Measurements from ENCODE around the gene RGS19.

RGS19 gene

DNA sequence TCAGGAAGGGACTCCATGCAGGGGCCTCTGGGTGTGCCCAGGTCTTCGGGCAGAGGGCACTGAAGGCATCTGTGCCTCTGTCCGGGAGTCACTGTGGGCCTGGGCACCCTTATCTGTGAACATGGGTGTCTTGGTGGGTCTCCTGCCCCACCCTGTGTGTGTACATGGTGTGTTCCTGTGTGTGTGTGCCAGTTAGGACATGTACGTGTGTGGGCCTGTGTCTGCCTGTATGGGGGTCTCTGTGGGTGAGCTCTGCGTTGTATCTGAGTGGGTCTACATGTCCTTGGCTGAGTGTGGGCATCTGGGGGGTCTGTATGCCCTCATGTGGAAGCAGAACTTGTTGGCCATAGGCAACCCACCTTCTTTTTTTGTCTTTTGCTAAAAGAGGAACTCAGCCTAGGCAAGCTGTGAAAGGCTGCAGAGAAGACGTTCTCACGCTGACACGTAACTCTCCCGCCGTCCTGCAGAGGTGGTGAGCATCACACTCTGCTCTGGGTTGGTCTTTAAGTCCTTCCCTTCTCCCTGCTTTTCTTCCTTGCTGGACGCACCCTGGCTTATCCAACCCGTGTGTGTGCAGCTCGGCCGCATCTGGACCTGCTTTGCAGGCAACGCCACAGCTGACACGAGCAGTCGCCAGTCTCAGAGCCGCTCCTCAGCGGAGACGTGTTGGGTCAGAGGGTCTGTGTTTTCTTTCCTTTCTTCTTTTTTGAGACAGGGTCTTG lies 28.6 kb upstream of the RGS19 start:
- DNase-seq: no peak

DNA sequence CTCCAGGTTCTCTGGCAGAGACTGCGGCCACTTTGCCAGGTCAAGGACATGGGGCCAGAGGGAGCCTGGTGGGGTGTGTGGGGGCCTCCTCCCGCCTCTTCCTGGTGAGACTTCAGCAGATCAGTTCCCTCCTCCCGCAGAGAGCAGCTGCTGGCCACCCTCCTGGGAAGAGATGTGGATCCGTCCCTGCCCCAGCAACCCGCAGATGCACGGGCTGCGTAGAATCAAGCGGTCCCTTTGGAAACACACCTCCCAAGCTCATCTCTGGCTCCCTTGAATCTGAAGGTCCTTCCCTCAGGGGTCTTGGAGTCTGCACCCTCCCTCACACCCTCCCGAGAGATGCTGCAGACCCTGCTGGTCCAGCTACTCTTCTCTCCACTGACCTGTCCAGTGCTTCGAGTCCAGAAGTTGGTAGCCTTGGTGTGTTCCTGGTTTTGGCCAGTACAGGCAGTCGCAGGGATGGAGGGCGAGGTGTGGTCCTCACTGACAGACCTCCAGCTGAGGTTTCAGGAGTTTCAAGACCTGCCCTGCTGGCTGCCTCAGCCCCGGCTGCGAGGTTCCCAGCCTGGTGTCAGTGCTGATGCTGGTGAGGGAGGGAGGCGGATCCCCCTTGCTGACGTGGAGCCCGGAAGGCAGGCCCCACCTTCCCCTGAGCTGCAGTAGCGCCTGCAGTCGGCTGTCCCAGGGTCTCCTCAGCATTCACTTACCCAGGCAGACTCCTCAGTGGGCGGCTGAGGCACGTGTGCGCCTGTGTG lies 27.8 kb upstream of the RGS19 start, which contains the start of gene NPBWR2:
Gene NPBWR2 (minus strand): TSS at position 585 of the 755 bp plus-strand sequence. CDS start 734 bp downstream, outside the sequence.
- DNase-seq: no peak

DNA sequence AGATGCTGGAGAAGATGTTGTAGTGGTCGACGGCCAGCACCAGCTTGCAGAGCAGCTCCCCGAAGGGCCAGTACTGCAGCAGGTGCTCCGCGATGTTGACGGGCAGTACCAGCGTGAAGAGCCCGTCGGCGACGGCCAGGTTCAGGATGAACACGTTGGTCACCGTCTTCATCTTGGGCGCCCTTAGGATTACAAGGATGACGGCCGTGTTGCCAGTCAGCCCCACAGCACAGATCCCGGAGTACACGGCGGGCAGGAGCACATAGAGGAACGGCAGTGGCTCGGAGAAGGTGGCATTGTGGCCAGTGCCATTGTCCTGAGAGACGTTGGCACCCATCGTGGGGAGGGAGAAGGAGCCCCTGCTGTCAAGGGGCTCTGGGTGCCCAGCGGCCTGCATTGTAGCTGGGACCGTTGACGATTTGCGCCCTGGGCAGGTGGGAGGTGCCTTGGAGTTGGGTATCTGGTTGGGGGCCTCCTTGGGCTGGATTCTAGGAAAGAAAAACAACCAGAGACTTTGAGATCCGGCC lies 27.2 kb upstream of the RGS19 start:
- no peak for DNase-seq

DNA sequence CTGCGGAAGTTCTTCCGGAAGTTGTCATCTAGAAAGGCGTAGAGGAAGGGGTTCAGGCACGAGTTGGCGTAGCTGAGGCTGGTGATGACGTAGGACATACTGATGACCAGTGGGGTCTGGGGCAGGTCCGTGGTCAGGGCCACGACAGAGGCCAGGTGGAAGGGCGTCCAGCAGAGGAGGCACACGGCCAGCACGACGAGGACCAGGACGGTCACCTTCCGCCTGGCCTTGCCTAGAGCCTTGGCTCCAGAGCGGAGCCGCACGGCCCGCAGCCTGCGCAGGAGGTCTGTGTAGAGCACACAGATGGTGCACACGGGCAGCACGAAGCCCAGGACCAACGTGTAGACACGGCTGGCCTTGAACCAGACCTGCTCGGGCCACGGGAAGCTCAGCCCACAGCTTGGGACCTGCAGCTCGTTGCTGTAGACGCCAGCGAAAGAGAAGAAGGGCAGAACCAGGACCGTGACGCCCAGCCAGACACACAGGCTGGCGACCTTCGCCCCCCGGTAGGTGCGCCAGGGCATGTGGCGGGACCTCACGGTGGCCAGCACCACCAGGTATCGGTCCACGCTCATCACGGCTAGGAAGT lies 26.6 kb upstream of the RGS19 start:
- no peak for DNase-seq

DNA sequence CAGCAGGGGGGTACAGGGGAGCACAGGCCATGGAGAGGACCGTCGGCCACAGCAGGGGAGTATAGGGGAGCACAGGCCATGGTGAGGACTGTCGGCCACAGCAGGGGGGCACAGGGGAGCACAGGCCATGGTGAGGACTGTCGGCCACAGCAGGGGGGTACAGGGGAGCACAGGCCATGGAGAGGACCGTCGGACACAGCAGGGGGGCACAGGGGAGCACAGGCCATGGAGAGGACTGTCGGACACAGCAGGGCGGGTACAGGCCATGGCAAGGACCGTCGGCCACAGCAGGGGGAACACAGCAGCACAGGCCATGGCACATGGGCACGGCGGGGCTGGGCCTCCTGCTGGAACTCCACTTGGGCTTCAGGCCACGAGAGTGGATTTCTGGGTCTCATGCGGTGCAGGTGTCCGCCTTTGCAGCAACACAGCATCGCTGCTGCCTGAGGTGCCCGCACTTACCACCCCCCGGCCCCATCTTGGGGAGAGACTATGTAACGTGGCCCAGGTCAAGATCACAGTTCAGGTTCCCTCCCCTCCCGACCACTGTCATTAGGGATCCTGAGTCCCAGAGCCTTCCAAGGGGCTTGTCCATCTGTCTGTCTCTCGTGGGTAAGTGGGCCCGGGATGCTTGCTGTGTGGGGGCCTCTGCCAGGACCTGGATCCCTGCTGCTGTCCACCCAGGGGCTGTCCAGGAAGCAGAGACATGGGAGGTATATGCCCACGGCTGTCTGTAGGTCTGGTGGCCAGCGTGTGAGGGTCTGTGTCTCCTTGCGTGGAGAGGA lies 25.5 kb upstream of the RGS19 start:
- no peak for DNase-seq

DNA sequence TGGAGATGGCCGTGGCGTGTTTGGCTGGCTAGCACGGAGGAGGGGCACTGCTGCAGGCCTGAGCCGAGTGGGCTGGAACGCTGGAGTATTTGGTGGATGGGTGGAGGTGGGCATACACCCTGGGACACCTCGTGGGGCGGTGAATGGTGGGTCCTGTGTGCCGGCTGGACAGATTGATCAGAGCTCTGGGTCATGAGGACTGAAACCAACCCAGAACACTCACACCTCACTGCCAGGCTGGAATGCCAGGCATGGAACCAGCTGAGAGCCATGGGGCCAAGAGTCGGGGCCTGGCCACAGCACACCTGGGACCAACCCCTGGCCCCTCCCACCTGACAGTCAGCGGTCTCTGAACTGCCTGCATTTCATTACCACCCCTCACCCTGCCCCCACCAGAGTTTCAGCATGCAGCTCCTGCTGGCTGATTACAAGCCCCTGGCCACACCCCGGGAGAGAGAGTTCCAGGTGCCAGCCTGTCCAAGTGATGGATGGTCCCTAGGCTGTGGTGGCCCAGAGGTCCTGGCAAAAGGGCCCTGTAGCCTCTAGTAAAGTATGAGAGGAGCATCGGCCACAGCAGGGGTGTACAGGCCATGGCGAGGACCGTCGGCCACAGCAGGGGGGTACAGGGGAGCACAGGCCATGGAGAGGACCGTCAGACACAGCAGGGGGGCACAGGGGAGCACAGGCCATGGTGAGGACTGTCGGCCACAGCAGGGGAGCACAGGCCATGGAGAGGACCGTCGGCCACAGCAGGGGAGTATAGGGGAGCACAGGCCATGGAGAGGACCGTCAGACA lies 24.8 kb upstream of the RGS19 start:
- DNase-seq: no peak

DNA sequence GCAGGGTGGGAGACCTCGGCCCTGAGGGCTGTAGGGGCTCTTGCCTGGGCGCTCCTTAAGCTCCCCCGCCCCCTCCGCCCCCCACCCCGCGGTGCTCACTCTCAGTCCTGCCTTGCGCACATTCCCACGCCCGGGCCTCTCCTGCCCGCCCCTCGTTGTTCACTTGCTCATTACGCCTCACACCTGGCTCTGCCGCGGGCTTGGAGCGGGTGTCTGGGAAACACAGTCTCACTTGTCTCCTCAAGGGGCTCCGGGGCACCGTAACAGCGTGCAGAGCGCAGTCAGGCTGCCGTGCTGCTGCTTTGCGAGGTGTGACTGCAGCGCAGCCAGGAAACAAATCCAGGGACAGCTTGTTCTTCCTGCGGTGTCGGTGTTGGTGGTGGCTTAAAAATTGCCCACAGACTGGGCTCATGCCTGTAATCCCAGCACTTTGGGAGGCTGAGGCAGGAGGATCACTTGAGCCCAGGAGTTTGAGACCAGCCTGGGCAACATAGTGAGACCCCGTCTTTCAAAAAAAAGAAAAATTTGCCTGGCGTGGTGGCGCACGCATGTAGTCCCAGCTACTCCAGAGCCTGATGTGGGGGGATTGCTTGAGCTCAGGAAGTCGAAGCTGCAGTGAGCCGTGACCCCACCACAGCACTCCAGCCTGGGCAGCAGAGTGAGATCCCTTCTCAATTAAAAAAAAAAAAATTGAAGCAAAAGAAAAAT lies 23.5 kb upstream of the RGS19 start:
- no peak for DNase-seq

DNA sequence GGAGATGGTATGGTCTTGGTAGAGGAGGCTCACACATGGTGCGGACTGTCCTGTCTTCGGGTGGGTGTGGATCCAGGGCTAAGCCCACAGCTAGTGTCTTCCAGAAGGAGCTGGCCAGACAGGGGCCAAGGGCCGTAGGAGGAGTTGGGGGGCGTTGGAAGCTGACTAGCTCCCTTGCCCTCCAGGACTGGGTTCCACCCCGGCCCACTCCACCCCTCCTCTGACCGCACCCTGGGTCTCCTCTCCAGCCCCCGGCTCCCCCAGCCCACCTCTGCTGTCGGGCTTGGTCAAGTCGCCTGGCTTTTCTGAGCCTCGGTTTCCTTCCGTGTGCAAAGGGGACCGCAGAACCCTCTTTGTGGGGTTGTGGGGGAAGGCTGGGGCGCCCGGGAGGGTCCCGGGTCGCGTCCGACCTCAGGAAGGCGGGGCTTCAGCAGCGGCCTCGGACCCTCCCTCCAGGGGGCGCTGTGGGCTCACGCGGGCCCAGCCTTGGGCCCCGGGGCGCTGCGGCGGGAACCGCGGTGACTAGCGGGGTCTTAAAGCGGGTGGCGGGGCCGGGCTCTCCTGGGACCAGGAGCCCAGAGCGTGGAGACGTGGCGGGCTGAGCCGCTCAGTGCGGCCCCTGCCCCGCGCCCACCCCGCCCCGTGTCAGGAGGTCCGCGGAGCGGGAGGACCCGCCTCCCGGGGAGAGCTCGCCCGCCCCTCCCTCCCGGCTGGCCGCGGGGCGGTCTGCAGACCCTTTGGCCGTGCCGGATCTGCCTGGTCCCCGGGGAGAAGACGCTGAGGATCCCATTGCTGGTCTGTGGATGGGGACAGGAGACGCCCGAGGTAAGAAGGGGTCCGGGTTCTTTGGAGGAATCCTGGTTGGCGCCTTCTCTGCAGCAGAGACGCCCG lies 22.7 kb upstream of the RGS19 start:
- DNase-seq: no peak

DNA sequence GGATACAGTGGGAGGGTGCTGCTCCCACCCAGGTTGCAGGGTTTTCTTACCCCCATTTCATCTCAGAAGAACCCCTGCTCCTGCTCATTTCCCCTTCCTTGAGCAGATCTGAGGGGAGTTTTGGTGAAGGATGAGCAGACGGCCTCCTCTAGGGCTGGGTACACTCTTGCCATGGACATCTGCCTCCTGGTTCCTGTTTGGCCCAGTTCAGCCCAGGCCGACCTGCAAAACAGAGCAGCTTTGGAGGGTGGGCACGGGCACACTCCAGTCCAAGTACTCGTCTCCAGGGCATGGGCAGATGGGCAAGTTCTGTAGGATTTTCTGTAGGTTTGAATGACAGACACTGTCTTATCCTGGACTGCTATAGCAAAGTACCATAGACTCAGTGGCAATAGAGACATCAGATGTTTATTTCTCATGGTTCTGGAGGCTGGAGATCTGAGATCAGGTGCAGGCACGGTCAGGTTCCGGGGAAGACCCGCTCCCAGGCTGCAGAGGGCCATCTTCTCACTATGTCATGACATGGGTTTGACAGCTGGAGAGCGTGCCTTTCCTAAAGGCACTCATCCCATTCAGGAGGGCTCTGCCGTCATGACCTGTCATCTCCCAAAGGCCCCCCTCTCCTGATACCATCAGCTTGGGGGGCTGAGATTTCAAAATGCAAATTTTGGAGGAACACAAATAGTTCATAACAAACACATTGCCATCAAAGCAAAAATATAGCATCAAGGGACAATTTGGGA lies 21.8 kb upstream of the RGS19 start:
- no peak for DNase-seq

DNA sequence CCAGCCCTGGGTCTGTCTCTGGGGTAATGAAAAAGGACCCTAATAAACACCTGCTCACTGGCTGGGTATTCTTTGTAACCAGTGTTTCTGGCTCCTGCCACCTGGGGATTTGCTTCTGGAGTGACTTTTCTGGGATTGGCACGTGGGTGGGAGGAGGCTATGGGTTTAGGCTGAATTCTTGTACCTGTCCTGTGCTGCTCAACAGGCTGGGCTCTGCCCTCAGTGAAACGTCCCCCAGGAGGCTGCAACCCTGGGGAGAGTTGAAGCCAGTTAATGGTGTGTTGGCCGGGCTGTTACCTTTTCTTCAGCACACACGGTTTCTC lies 21.2 kb upstream of the RGS19 start:
- no peak for DNase-seq

DNA sequence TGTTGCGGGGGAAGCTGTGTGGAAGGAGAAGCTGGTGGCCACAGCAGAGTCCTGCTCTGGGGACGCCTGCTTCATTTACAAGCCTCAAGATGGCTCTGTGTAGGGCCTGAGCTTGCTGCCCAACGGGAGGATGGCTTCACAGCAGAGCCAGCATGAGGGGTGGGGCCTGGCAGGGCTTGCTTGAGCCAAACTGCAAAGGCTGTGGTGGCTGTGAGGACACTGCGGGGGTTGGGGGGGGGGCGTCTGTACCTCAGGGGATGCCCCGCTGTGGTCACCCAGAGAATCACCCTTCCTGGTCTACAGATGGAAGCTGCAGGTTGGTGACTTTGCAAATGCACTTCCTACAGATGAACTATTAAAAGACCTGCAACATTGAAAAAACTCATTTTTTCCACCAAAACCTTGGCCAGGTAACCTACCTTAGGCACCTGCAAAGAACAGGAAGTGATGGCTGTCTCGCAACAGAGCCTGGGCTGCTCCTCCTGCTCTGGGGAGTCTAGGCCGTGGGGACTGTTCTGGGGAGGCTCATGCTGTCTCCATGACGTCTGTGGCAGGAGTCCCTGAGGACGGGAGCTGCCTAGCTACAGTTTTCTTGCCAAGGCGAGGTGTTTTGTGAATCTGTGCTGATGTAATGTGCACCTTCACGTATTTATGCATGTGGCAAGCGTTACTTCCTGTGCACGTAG lies 20.7 kb upstream of the RGS19 start:
- no peak for DNase-seq

DNA sequence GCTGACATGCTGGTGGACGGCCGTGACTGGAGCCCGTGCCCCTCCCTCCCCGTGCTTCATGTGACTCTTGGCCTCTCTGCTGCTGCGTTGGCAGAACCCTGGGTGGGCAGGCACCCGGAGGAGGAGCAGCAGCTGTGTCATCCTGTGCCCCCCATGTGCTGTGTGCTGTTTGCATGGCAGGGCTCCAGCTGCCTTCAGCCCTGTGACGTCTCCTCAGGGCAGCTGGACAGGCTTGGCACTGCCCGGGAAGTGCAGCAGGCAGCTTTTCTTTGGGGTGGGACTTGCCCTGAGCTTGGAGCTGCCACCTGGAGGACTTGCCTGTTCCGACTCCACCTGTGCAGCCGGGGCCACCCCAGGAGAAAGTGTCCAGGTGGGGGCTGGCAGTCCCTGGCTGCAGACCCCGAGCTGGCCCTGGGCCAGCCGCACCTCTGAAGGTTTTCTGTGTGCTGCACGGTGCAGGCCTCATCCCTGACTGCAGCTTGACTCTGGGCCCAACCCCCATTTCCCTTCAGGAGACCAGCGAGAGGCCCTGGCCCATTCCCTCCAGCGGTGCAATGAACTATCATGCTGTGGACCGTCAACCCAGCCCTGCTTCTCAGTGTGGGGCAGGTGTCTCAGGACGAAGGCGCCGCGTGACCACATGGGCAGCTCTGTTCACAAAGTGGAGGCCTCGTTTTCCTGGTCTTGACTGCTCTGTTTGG lies 19.9 kb upstream of the RGS19 start:
- DNase-seq: no peak

DNA sequence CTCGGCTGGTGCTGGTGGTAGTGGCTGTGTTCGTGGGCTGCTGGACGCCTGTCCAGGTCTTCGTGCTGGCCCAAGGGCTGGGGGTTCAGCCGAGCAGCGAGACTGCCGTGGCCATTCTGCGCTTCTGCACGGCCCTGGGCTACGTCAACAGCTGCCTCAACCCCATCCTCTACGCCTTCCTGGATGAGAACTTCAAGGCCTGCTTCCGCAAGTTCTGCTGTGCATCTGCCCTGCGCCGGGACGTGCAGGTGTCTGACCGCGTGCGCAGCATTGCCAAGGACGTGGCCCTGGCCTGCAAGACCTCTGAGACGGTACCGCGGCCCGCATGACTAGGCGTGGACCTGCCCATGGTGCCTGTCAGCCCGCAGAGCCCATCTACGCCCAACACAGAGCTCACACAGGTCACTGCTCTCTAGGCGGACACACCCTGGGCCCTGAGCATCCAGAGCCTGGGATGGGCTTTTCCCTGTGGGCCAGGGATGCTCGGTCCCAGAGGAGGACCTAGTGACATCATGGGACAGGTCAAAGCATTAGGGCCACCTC lies 19.2 kb upstream of the RGS19 start:
- no peak for DNase-seq

DNA sequence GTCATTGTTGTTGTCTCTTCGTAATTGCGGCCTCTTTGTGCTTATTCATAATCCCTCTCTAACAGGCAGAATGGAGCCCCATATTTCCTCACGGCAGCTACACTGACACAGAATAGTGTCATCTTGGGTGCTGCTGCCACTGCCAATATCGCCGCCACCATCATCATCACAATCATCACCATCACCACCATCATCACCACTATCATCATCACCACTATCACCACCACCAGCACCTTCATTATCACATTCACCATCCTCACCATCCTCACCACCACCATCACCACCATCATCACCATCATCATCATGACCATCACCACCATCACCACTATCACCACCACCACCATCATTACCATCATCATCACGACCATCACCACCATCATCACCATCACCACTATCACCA lies 17.2 kb upstream of the RGS19 start:
- DNase-seq: no peak

DNA sequence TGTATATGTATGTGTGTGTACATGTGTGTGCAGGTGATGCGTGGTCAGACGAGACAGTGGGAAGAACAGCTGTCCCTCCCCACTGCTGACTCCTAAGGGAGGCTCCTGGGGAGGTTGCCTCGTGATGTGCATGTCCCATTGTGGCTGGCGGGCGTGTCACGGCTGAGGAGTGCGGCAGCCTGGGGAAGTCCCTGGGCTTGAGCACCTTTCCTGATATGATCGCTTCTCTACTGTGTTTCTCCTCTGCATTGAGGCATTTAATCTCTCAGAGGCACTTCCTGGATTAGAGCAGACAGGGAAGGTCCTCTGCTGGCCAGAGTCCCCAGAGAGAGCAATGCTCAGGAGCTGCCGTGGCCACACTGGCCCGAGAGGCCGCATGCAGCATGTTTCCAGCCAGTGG lies 16.6 kb upstream of the RGS19 start:
- DNase-seq: no peak

DNA sequence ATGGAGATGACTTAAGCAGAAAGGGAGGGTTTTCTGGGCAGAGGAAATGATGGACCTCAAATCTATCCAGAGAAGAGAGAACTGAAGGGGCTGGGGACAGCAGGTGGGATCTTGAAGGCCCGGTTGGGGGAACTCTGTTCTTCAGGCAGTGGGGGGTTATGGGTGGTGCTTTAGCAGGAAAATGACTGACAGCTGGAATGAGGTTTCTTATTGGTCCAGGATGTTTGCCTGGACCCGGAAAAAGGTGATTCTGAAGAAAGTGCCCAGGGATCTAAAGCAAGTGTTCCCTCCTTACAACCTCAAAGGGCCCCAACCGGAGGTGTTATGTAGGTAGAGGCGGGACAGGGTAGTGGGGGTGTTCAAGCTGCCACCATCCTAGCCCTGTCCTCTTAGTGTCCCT lies 16.1 kb upstream of the RGS19 start:
- no peak for DNase-seq

DNA sequence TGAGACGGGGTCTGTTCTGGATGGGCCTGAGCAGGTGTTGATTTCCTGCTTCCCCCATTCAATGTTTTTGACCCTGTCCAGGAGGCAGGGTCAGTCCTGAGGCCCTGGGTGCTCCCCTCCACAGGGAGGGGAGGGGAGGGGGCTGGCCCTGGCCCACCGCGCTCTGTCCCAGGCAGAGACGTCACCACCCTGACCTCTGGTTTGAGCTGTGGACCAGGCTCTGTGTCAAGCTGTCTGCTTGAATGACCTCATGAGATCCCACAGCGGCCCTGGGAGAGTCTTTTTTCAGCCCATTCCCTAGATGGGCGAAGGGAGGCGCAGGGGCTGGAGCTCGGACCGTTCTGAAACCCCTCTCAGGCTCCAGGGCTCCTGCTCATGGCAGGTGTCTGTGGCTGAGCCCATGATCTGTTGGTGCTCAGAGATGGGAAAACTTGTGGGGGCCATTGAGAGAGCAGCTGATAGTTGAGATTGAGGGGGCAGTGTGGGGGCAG lies 13.7 kb upstream of the RGS19 start:
- DNase-seq: no peak

Measured in fibroblast of skin of right biceps (primary cell).